HG03175 (cell line): ENCODE data around the gene LNP1.
A peak's percentile ranks its signal among the peaks of the same experiment; 100 is the strongest.
"Not testable (repeated sequence)": the region's sequence is repeated elsewhere in the genome, so short reads cannot be mapped to it uniquely, and the experiment has no call there.

Experiments used
- ATAC-seq: cut with Tn5 transposase; IDR thresholded peaks from one replicate; pipeline ENCODE4 v1.9.1; 2021; ENCODE audit warnings: mild to moderate bottlenecking, moderate library complexity; ENCODE audit not compliant: unreplicated experiment

The LNP1 gene, protein sequence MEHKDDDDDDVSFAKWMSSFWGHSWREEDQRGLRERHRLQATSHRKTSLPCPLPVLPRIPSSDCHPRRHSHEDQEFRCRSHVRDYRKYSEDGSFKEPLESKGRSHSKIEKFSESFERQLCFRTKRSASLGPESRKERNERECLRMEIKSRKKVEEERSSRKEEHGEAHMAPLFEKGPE

DNA sequence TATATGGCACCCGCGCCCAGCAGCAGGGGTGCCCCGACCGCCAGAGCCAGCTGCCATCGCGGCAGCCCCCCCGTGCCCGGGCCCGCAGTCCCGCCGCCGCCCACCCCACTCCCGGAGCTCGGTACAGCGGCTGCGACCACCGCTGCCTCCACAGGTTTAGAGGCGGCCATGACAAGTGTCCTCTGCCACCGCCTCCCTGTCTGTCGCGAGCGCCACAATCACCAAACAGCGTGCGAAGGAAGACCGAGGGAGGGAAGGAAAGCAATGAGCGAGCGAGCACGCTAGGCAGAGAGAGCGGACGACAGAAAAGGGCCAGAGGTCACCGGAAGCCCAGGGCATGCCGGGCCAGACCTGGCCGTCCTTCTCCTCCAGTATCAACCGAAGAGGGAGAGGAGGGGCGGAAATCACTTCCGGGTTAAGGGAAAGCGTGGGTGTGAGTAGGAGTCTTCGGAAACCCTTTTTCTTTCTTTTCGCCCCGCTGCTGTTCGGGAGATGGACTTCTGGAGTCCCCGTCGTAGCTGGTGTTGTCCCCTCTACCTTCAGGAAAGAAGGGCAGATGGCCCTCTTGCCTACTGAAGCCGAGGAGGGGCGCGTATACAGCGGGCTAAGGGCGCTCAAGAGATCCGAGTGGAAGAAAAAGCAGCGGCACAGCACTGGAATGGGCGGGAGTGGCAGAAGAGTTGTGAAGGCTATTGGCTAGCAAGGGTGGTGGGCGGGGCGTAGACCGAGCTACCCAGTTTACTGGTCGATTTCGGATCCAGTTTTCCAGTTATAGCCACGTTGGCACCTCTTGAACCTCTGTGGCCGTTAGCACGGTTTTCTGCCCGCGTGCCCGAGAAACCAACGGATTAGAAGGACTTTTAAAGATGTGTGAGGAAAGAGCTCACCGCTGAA lies at the start of gene LNP1, which contains the start of gene TOMM70:
TSS of gene LNP1 (plus strand) at position 760 of the 894 bp plus-strand sequence. CDS start 28,191 bp downstream, outside the sequence.
TSS of gene TOMM70 (minus strand) at position 310 of the 894 bp plus-strand sequence. CDS start at position 170, 140 bp downstream.
- peak; percentile 89 for ATAC-seq

DNA sequence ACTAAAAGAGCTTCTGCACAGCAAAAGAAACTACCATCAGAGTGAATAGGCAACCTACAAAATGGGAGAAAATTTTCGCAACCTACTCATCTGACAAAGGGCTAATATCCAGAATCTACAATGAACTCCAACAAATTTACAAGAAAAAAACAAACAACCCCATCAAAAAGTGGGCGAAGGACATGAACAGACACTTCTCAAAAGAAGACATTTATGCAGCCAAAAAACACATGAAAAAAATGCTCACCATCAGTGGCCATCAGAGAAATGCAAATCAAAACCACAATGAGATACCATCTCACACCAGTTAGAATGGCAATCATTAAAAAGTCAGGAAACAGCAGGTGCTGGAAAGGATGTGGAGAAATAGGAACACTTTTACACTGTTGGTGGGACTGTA lies 49.6 kb upstream of the LNP1 start:
- ATAC-seq: not testable (repeated sequence)

DNA sequence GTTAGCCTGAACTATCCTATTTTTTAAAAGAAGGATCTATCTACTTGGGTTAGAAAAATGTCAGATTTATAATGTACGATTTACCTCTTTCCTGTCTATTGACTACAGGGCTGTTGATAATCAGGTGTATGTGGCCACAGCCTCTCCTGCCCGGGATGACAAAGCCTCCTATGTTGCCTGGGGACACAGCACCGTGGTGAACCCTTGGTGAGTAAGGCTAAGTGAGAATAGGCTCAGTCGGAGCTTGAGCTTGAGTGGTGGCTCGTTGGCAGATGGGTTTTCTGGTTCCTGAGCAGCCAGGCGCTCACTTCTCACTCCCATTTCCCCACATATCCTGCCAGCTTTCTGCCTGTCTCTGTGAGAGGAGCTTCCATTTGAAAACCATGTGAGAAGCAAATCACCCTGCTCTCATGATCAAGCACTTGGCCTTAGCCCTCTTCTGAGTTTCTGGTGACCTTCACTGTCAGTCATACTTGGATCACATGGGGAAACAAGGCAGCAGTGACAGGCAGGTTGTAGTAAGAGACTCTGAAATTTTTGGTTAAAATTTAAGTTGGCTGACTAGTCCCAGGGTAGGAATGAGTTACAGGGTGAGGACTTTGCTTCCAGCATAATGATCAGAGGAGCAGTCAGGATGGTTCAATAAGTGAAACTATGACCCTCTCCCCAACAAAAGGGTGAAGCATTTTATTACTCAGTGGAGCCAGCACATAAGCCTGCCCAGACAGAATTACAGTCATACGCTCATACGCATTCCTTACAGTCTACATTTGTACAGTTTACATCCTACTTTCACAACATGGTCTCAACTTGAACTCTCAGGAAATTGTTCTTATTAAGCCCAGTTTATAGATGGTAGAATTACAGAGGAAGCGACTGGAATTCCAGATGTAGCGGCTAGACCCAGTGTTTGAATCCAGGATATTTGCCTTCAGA lies 48.8 kb upstream of the LNP1 start:
- ATAC-seq: no peak

DNA sequence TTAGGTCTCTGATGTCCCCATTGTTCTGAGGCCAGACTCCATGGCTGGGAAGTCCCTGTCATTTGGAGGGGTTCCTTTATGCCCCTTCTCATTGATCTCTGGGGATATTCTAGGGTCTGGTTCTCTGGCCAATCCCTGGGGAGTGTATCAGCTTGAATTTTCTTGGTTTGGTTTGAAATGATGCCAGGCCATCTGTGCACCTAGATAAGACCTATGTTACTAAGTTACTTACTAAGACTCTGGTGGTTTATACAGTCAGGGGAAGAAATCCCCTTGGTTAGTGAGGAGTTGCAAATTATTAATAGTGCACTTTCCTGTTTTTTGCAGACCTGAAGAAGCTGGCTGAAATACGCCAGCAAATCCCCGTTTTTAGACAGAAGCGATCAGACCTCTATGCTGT lies 46.5 kb upstream of the LNP1 start:
- no peak for ATAC-seq

DNA sequence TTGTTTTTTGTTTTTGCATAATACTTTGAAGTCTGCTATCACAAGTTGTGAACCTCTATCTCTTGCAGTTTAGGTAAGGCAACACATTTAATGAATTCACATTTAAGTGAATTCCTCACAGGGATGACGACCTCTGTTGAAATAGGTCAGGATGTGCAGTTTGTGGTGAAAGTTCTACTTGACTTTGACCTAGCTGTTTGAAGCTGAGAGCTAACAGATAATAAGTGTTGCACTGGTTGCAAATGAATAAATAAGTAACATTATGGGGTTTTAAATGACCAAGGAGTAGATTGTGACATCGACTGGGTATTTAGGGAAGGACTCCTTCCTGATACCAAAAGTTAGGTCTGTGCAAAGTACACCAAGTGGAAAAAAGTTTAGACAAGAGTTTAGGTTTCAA lies 42.9 kb upstream of the LNP1 start:
- ATAC-seq: no peak

DNA sequence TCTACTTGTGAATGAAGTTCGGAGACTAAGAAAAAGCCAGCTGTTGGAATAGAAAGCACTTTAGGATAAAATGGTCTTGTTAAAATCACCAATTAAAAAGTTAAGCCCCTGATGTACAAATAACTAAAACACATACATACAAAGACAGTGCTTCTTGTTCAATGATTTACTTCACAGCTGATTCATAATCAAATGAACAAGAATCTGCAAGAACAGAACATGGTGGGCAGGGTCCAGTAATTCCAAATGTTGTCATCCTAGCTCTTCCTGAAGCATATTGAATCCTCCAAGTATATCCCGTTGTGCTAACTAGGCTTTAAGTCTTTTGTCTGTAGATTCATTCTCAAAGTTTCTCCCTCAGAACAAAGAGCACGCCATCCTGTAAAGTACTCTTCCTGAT lies 42.3 kb upstream of the LNP1 start:
- ATAC-seq: no peak

DNA sequence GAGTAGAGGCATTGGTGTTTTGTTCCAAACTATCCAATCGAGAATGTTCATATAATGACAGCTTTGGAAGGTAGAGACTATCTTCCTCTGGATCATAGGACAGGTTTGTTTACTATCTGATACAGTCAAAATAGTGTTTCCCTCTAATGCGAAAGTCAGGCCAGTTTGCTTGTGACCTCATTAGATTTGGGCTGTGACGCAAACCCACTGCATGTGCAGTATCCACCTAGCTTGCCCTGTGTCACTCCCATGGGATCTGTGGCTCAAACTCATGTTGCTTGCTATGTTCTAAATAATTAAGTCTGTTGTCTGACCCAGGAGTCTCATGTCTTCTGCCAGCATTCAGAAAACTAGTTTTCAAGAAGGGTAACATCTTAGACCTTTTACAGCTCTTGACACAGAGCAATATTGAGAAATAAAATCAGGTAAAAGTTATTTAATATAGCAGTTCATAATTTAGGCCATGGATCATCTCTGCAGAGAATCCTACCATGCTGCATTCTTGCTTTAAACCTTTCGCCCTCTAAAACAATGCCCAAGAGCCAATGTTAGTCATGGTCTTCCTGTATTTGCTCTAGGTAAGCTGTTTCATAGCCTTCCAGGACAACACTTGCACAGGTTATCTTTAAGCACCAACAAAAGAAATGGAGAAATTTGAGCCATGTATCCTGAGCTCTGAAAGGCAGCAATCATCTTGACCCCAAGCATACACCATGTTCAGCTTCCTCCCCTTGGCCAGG lies 40.4 kb upstream of the LNP1 start:
- no peak for ATAC-seq

DNA sequence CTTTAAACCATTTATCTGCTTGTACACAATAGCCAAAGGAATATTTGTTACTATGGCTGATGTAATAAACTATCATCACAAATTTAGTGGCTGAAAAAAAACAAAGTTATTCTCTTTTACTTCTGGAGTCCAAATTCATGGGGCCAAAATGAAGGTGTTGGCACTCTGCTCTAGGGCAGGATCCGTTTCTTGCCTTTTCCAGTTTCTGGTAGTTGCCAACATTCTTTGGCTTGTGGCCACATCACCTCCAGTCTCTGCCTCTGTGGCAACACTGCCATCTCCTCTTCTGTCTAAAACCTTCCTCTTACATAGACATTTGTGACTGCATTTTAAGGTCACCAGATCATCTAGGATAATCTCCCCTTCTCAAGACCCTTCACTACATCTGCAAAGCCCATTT lies 39.4 kb upstream of the LNP1 start:
- ATAC-seq: no peak

DNA sequence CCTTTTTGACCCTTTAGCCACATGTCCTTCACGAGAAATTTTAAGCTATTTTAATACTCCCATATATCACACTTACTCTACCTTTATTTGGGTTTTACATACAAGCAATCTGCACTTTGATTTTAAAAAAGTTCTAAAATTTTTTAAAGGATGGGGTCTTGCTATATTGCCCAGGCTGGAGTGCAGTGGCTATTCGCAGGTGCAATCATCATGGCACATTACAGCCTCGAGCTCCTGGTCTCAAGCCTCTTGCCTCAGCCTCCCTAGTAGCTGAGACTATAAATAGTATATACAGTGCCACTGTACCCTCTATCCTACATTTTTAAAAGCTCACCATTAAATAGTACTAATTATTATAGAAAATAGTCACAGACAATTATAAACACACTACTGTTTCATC lies 36.9 kb upstream of the LNP1 start:
- ATAC-seq: no peak

DNA sequence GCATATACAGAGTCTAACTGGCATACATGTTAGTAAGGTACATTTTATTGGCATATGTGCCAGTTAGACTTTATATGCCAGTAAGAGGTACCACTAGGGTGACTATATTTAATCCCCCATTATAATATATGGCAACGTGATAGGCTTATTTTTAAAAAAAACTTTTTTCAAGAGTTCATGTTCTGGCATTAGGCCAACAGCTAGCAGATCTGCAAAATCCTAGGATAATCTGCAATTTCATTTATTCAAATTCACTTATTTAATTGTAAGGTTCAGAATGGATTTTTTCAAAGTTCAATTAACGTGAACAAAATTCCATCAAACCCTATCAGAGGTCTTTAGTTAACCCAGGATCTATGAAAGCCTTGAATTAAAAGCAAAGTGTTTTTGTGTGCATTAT lies 34.9 kb upstream of the LNP1 start:
- no peak for ATAC-seq

DNA sequence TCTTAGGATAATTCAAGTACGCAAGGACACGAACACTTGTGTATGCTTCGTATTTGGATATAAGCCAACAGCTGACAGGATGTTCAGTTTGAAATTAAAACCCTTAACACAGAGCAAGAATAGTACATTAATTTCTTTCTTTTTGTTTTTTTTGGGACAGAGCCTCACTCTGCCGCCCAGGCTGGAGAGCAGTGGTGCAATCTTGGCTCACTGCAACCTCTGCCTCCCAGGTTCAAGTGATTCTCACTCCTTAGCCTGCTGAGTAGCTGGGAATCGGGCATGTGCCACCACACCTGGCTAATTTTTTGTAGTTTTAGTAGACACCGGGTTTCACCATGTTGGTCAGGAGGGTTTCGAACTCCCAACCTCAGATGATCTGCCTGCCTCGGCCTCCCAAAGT lies 32.9 kb upstream of the LNP1 start:
- no peak for ATAC-seq

DNA sequence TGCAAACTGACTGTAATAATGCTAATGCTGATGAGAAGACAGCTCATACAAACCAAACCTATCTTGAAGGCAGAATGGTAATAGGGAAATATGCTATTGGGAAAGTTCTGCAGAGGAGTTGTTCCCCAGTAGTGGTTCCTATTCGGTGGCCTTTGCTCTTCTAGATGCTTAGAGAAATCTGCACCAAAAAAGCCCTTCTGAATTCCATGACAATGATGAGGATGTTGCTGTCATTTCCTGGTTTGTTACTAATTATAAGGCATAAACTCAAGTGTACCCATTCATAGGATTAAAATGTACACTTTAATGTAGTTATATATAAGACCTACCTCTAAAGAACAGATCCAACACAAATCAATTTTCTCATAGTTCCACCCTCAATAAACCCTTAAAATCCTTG lies 30.6 kb upstream of the LNP1 start:
- ATAC-seq: no peak

DNA sequence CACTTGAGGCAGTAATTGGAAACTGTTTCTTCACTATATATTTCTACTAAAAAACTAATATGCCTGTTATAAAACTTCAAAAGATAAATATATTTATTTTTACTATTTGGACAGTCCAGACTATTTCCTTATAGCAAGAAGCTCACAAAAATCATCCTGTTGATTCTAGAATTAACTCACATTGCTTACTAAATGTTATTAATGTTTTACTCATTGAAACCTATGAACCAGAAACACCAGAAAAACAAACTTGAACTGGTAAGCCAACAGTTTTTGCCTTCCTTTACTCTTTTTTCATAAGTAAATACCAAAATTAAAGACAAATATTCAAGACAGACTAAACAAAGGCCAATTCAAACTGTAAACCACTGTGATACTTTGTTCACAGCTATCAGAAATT lies 26.8 kb upstream of the LNP1 start:
- no peak for ATAC-seq

DNA sequence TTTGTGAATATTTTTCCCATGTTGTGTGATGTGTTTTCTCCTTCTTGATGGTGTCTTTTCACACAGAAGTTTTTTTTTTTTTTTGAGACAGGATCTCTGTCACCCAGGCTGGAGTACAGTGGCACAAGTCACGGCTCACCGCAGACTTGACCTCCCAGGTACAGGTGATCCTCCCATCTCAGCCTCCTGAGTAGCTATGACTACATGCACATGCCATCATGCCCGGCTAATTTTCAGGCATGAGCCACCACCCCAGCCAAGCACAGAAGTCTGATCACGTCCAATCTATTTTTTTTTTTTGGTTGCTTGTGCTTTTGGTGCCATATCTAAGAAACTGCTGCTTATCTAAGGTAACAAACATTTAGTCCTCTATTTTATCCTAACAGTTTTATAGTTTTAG lies 25.0 kb upstream of the LNP1 start:
- no peak for ATAC-seq

DNA sequence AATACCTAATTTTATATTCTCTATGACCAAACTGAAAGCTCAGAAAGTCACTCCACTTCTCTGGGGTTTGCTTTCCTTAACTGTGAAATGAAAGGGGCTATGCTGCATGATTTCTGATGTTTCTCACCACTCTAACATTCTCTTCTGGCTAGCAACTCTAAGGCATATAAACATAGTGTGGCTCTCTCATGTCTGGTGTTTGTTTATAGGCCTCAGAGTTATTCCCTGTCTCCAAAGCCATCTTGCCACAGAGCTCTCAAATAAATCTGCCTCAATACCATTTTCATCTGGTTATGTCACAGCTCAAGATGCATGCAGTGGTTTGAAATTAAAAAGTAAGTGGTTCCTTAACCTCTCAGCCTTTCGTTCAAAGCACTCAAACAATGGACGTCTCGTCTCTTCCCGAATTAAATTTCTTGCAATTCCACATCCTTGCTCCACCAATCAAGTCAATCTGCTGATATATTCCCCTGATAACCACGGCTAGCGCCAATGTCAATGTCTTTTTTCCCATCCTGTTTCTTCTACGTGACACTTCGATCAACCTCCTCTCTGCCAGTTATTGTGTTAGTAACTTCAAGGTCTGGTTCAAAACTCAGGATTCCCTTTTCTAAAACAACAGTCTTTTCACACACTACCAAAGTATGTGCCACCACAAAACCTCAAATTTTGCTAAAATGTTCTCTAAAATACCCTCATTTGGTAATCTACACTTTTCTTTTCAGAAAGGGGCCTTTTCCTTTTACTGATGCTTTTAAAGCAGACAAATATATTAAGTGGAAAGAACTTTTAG lies 16.4 kb upstream of the LNP1 start:
- no peak for ATAC-seq

DNA sequence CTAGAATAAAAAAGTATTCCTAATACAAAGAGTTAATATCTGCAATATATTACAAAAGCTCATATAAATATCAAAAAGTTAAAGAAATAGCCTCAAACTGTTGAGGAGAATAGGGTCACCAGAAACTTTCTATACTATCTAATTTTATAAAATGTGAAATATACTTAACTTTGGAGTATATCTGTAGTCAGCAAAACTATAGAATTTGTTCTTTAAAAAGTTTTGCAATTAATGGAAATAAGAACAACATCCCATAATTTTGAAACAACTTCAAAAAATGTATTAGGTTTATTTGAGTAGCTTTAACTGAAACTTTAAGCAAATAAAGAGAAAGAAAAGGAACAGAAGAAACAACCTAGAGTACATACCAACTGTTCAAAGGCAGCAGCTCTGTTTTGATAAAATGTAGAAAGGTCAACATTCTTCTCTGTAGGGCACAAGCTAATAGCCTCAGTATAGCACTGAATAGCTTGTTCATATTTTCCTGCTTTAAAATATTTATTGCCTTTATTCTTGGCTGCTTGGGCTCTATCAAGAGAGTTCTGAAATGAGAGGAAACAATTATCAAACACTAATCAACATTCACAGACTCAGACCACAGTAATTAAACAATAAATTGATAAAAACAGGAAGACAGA lies 14.8 kb upstream of the LNP1 start:
- ATAC-seq: no peak

DNA sequence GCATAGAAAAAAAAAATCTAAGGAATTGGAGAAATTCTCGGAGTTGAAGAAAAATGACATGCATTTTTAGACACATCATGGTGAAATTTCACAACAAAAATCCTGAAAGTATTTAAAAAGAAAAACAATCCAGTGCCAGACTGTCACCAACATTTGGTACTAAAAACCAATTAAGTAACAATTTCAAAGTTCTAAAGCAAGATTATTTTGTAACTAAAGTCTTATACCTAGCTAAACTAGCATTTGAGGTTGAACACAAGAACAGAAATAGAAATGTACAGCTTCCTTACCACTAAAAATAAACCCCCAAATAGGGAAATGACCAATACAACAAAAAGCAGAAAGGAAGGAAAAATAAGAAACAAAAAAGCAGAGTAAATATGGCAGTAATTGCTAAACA lies 12.3 kb upstream of the LNP1 start:
- no peak for ATAC-seq

DNA sequence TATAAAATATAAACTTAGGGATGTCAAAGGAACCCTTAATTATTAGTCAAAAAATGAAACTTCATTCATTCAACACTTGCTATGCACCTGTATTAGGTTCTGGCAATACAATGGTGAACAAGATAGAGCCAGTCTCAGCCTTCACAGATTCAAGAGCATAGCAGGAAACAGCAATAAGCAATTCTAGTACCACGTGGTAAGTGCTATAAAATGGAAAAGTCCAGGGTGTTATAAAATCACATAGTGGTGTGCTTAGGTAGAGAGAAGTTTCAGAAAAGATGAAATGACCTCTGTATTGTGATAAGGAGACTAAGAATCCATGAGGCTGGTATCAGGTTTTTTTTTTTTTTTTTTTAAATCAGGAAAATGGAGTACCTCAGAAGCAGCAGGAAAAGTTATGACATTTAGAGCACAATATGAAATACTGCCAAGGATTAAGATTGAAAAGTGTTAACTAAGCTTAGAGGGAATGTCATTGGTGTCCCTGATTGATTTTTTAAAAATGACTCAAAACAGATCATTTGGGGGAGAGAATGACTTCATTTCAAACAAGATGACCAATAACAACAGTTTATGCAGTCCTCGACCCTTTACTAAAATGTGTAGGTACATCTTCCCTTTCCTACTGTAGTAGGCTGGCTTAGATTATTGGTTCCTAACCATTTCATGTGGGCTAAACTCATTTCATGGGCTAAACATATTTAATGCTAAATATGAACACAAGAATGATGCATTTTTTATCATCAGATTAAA lies 5.5 kb upstream of the LNP1 start:
- ATAC-seq: no peak

DNA sequence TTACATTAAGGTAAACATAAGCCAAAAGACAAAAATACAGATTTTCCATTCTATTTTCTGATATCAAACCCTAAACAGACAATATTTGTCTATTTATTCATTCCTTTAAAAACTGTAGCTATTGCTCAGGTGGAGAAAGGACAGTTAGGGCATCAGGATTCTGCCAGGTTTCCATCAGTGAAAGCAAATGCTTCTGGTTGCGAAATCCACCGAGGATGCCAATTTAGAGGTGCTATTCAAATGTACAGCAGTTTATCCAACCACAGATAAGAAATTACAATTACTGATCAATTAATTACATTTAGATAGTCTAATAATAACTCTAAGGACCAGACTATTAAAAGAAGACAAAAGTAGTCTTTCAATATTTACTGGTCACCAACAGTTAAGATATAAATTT lies 4.4 kb upstream of the LNP1 start:
- no peak for ATAC-seq
